WERI-Rb-1 (cell line): ENCODE measurements around the gene ACSBG1.

ENCODE experiments used
- DNase-seq: peaks from one replicate; pipeline ENCODE4 v3.0.0-alpha.2; 2020
- H3K27ac ChIP-seq: fragments of 250-450 bp; sonication (Bioruptor Pico); 2 replicates; pipeline ENCODE4 v1.5.1; 2020; ENCODE audit warnings: mild to moderate bottlenecking, moderate library complexity
- H3K27me3 ChIP-seq: fragments of 250-450 bp; sonication (Bioruptor Pico); 2 replicates; pipeline ENCODE4 v1.5.1; 2021; ENCODE audit warnings: mild to moderate bottlenecking, low read depth, moderate library complexity; ENCODE audit not compliant: insufficient read depth, severe bottlenecking
- H3K36me3 ChIP-seq: fragments of 250-450 bp; sonication (Bioruptor Pico); 2 replicates; pipeline ENCODE4 v1.5.1; 2020; ENCODE audit warnings: mild to moderate bottlenecking, moderate library complexity
- H3K4me3 ChIP-seq: 2 replicates; pipeline ENCODE4 v1.5.1; 2011; ENCODE audit warnings: low read depth, mild to moderate bottlenecking, control low read depth, low read length
- H3K9me3 ChIP-seq: fragments of 250-450 bp; sonication (Bioruptor Pico); 2 replicates; pipeline ENCODE4 v1.5.1; 2021; ENCODE audit warnings: mild to moderate bottlenecking, moderate library complexity; ENCODE audit not compliant: severe bottlenecking
- CTCF ChIP-seq: IDR thresholded peaks from 2 replicates; pipeline ENCODE4 v1.5.1; 2011; ENCODE audit warnings: low read depth, mild to moderate bottlenecking, control low read depth, inconsistent platforms, low read length

Gene ACSBG1

DNA sequence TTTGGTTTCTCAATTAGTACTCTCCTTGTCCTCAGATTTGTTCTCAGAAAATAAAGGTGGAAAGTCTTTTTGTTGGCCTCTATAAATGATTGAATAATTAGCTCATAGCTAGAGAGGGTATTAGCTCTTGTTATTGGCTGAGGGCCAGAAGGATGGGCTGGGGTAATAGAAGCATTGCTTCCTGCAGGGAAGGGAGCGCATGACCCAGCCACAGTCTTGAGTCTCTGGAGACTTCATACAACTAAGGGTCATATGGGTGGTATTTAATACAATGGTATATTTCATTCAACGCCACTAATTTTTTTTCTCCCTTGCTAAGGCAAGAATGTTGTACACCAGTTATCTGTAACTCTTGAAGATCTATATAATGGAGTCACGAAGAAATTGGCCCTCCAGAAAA lies 38.4 kb upstream of the ACSBG1 start:
- no peak for DNase-seq
- no peaks in the 10 kb centered on the region for H3K36me3 ChIP-seq
- no peak for TF ChIP-seq CTCF

DNA sequence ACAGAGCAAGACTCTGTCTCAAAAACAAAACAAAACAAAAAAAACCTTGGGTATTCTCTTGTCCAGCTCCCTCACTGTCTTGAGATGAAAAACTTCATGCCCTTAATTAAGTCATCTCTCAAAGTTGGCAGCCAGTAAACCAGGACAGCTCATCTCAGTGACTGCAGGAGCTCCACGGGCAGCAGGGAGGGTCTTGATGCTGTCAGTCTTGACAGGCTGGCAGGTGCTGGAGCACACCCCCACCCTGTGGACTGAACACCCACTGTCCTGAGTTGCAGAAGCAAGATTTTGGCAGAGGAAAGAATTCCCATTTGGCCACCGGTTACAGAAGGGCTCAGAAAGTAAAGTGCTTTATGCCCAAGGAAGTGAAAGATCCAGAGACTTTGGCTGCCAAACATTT lies 38.0 kb upstream of the ACSBG1 start:
- Histone ChIP-seq H3K9me3 (no peaks in the 10 kb centered on the region), H3K36me3 (no peaks in the 10 kb centered on the region), H3K27ac (no peak overlapping the region), H3K27me3 (no peaks in the 10 kb centered on the region), H3K4me3 (no peak overlapping the region)
- DNase-seq: no peak
- TF ChIP-seq CTCF: no peak

More for the DNA sequence above, 38.4 kb upstream of the ACSBG1 start:
- no peaks in the 10 kb centered on the region for H3K9me3 ChIP-seq
- H3K4me3 ChIP-seq: no peak overlapping the region
- H3K27ac ChIP-seq: no peak overlapping the region
- H3K27me3 ChIP-seq: no peaks in the 10 kb centered on the region

GRCh38 chr15:78266806-78267205 lies 32.4 kb upstream of the ACSBG1 start:
- no peaks in the 10 kb centered on the region for H3K36me3 ChIP-seq
- no peaks in the 10 kb centered on the region for H3K27me3 ChIP-seq
- H3K4me3 ChIP-seq: no peak overlapping the region
- TF ChIP-seq CTCF: no peak
- H3K9me3 ChIP-seq: no peaks in the 10 kb centered on the region
- H3K27ac ChIP-seq: no peak overlapping the region
- DNase-seq: no peak

DNA sequence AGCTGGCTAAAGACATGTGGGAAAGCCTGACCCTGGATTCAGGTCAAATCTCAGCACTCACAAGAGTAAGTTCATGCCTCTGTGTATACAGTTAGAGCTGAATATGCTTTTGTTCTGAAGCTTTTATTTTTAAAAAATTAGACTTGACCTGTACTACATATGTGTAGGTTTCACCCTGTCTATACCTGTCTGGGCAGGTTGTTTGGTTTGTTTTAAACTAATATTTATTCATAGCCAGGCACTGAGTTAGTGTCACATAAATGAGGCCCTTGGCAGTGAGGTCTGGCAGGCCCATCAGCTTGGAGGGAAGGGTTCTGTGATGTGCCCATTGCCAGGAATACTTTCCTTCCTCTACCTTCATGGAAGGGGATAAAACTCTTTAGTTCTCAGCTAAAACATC lies 31.9 kb upstream of the ACSBG1 start:
- H3K27ac ChIP-seq: no peak overlapping the region
- TF ChIP-seq CTCF: no peak
- no peak for DNase-seq

DNA sequence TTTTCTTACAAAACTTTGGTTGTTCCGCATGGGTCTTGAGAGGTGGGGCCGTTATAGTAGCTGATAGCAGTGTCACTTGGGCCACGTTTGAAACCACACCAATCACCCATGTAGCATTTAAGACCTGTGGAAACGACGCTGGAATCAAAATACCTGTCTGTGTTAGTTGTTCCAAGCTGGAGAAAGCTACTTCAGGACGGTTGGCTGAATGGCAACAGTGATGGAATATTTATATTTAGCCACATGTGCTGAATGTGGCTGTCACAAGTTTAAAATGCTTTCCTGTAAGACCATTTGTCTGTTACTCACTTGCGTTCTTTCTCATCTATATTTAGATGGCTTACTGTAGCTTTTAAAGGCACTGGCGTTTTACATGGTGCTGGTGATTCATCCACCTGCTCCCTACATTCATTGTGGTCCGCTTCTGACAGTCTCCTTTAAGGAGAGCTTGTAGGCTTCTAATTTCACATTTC lies 31.4 kb upstream of the ACSBG1 start:
- Histone ChIP-seq H3K27me3 (no peaks in the 10 kb centered on the region), H3K4me3 (no peak overlapping the region), H3K27ac (no peak overlapping the region), H3K36me3 (no peaks in the 10 kb centered on the region), H3K9me3 (no peaks in the 10 kb centered on the region)
- DNase-seq: no peak
- no peak for TF ChIP-seq CTCF

More for the DNA sequence above, 31.9 kb upstream of the ACSBG1 start:
- Histone ChIP-seq H3K9me3 (no peaks in the 10 kb centered on the region), H3K36me3 (no peaks in the 10 kb centered on the region), H3K27me3 (no peaks in the 10 kb centered on the region), H3K4me3 (no peak overlapping the region)

- Histone ChIP-seq H3K27me3 (no peaks in the 10 kb centered on the region), H3K27ac (no peak overlapping the region), H3K36me3 (no peaks in the 10 kb centered on the region), H3K9me3 (no peaks in the 10 kb centered on the region), H3K4me3 (no peak overlapping the region)
- DNase-seq: no peak
- no peak for TF ChIP-seq CTCF
Observed at GRCh38 chr15:78265137-78265460, 30.7 kb upstream of the ACSBG1 start.
